Stimulated activated CD4-positive, alpha-beta T cell treated with anti-CD3 and anti-CD28 coated beads, Interleukin-15, amount 100 ng/mL, for 1 hour (primary cell): ENCODE data around the gene SLCO3A1.

Experiments
- DNase-seq, 2 donors: peaks; one replicate each; pipeline ENCODE4 v3.0.0-alpha.2; 2020; ENCODE audit warnings: low read depth in 1 of 2, low spot score in 1 of 2

The SLCO3A1 gene

GRCh38 chr15:92155934-92156333 is 302.4 kb downstream of the SLCO3A1 start:
- DNase-seq, result no peak

- DNase-seq, result no peak
Observed at GRCh38 chr15:92157666-92158298, 304.3 kb downstream of the SLCO3A1 start.

GRCh38 chr15:92158426-92158825 is 304.9 kb downstream of the SLCO3A1 start:
- peak in 1 of 2 donors; percentile 3 for DNase-seq

- no peak for DNase-seq
Observed at GRCh38 chr15:92159481-92159880, 306.0 kb downstream of the SLCO3A1 start.

- DNase-seq, result no peak
Observed at GRCh38 chr15:92159906-92160841, 306.7 kb downstream of the SLCO3A1 start.

GRCh38 chr15:92161039-92161670 is 307.6 kb downstream of the SLCO3A1 start:
- DNase-seq, result no peak

GRCh38 chr15:92162657-92163056 is 309.1 kb downstream of the SLCO3A1 start:
- DNase-seq, result no peak

GRCh38 chr15:92163641-92164040 is 310.1 kb downstream of the SLCO3A1 start:
- no peak for DNase-seq

- DNase-seq, result no peak
Observed at GRCh38 chr15:92164327-92165000, 311.0 kb downstream of the SLCO3A1 start.

- no peak for DNase-seq
Observed at GRCh38 chr15:92165001-92165346, 311.5 kb downstream of the SLCO3A1 start.

- DNase-seq, result no peak
Observed at GRCh38 chr15:92166029-92166428, 312.5 kb downstream of the SLCO3A1 start.

- no peak for DNase-seq
Observed at GRCh38 chr15:92166751-92167405, 313.4 kb downstream of the SLCO3A1 start.

- DNase-seq, result no peak
Observed at GRCh38 chr15:92167451-92167850, 313.9 kb downstream of the SLCO3A1 start.

- DNase-seq, result no peak
Observed at GRCh38 chr15:92168066-92168683, 314.7 kb downstream of the SLCO3A1 start.

GRCh38 chr15:92170897-92171296 is 317.4 kb downstream of the SLCO3A1 start:
- DNase-seq, result no peak

GRCh38 chr15:92178911-92179310 is 325.4 kb downstream of the SLCO3A1 start:
- no peak for DNase-seq

GRCh38 chr15:92184142-92184541 is 330.6 kb downstream of the SLCO3A1 start:
- no peak for DNase-seq

- no peak for DNase-seq
Observed at GRCh38 chr15:92184679-92185230, 331.2 kb downstream of the SLCO3A1 start.

GRCh38 chr15:92187975-92188374 is 334.5 kb downstream of the SLCO3A1 start:
- DNase-seq, result no peak

- no peak for DNase-seq
Observed at GRCh38 chr15:92189166-92189565, 335.7 kb downstream of the SLCO3A1 start.
